Stimulated activated CD4-positive, alpha-beta T cell treated with anti-CD3 and anti-CD28 coated beads, Interleukin-15, amount 100 ng/mL, for 48 hours (primary cell): Measurements from ENCODE around the gene MYH9.
"Not testable (repeated sequence)": the region's sequence is repeated elsewhere in the genome, so short reads cannot be mapped to it uniquely, and the experiment has no call there.

Source experiments
- DNase-seq, 2 donors: peaks; one replicate each; pipeline ENCODE4 v3.0.0-alpha.2; 2020; ENCODE audit warnings: low read depth in 2 of 2

Gene MYH9

DNA sequence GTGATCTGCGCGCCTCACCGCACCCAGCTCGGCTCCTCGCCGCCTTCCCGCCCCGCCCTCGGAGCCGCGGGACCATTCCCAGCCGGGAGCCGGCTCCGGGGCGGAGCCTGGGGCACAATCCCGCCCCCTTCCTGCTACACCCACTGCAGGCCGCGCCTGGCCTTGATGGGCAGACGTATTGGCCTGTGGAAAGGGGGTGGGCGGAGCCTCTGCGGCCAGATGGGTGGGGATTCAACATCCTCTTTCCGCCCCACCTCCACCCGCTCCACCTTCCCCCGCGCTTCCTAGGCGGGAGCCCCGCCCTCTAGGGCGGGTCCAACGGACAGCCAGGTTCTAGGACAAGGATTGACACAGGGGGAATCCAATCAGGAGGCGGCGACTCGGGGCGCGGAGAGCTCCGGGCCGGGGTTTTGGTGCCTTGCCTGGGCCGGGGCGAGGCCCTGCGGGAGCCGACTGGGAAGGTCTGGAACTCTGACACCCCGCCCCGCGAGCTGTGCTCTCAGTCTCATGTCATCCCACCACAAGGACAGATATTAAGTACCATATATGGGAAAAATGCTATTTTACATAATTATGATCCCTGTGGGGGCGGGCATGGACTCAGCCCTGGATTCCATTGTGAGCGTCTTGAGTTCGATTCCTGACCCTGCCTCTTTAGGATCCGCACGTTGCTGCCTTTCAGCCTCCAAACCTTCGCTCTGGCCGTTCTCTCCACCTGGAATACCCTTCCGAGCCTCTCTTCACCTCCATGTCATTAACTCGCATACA is at the start of gene MYH9:
Gene MYH9, minus strand, starts transcription at position 9 of the 768 bp plus-strand sequence. CDS start 38,731 bp downstream, outside the sequence.
- DNase-seq: peak; percentile 100

DNA sequence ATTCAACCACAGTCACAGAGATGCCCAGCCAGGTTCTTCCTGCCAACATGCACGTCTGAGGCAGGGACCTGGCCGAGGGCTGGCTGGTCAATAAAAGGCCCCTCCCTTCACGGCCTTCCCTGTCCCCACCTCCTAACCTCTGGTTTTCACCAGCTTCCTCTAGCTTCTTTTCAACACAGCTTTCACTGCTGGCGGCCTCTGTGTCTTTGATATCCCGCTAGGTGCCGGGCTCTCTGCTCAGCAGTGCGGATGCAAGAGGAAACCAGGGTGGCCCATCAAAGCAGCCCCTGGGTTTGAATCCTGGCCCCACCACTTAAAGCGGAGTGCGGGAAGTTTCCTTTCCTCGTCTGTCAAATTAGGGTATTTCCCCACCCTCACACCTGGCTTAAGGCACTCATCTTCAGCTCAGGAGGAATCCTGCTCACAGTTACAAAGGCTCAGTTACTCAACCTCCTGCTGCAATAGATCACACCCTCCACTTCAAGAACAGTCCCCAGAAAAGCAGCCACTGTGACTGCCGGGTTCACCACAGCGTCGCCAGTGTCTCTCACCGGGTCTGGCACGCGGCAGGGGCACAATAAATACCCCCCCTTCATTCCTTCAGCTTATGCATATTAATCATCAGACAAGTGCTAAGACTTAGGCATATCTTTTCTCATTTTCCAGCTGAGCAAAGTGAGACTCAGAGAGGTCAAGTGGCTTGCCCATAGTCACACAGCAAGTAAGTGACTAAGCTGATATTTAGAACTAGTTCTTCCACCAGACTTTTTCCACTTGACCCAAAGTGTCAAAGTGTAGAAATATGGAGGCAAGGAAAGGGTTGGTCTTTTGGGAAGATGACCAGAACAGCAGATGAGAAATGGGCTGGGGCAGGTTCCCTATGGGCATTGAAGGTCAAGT is 48.0 kb upstream of the MYH9 start:
- peak in 1 of 2 donors; percentile 44 for DNase-seq

DNA sequence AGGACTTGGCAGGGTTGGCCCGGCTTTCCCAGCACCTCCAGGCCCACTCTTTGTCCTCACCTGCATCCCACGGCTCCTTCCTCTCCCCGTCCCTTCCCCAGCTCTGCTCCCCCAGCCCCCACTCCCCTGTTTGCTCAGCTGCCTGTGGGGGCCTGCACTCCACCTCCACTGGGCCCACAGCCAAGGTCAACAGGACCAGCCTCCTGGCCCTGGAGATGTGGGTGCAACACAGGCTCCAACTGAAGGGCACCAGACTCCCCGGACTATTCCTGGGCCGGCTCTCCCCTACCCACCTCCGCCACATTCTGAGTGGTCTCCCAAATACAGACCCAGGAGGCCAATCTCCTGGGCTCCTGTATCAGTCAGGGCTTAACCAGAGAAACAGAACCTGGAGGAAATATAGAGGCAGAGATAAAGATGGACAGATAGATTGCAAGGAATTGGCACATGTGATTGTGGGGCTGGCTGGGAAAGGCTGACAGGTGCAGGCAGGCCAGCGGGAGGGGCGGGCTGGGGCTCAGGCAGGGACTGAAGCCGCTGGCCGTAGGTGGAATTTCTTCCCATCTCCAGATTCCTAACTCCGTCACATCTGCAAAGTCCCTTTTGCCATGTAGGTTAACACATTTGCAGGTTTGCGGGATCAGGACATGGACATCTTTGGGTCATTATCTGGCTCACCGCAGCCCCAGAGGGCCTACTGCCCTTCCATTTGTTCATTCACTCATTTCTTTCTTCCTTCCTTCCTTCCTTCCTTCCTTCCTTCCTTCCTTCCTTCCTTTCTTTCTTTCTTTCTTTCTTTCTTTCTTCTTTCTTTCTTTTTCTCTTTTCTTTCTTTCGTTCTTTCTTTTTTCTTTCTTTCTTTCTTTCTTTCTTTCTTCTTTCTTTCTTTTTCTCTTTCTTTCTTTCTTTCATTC is 45.8 kb upstream of the MYH9 start:
- no peak for DNase-seq

DNA sequence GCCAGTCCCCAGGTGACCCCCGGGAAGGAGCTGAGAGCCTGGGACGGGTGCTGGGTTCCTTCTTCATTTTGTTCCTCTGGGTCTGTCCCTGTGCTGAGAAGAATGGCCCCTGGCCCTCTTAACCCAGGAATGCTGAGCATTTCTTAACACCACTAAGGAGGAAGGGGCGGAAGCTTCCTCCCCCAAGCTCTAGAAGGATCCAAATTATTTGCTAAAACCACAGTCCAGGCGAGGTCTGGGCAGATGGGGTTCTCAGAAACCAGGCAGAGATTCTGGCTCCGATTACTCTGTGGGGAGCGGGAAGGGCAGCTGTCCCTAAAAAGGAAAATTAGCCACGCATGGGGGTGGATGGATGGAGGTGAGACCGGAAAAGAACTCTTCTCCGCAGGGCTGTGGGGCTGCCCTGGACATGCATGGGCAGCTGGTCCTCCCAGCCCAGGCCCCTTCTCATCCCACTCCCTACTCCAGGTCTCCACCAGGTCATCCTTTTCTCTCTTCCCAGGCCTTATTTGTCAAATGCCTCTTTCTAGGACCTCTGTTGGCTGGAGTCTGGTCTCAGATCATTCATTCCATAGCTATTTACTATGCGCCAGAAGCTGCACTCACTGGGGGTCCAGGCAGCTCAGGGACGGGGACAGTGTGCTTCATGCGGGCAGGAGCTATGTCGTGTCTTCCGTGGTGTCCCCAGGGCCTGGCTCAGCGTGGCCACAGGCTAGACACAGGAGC is 45.0 kb upstream of the MYH9 start:
- no peak for DNase-seq

DNA sequence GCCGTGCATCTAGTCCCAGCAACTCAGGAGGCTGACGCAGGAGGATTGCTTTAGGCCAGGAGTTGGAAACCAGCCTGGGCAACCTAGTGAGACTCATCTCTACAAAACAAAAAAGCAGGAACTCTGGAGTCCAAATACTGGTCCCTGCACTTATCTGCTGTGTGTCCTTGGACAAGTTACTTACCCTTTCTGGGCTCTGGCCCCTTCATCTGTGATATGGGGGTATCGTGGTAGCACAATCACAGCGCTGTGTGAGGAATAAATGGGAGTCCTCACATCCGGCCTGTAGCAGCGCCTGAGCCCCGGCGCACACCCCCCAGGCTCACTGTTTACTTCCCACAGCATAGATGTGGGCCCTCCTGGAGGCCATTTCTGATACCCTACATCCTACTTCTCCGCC is 44.2 kb upstream of the MYH9 start:
- DNase-seq: no peak

DNA sequence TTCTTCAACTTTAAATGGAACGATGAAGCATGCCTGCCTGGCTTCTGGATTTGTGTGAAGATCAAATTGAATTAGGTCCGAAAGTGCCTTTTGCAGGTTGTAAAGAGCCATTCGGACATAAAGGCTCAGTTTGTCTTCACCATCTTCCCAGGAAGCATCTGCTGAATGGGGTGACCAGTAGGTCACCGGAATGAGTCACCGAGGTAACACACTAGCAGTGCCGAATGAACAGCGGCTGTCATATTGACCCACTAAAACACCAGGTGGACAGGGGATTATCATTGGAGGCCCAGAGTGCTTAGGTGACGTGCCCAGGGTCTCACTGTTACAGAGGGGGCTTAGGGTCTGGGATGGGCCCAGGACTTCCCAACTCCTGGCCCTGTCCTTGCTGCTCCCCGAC is 43.1 kb upstream of the MYH9 start:
- no peak for DNase-seq

DNA sequence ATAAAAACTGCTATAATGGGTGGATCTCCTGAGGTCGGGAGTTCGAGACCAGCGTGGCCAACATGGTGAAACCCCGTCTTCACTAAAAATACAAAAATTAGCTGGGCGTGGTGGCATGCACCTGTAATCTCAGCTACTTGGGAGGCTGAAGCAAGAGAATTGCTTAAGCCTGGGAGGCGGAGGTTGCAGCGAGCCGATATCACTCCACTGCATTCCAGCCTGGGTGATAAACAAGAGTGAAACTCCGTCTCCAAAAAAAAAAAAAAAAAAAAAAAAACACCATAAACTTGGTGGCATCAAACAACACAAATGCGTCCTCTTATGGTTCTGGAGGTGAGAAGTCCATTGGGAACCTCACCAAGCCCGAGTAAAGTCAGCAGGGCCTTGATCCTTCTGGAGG is 40.2 kb upstream of the MYH9 start:
- DNase-seq: not testable (repeated sequence)

DNA sequence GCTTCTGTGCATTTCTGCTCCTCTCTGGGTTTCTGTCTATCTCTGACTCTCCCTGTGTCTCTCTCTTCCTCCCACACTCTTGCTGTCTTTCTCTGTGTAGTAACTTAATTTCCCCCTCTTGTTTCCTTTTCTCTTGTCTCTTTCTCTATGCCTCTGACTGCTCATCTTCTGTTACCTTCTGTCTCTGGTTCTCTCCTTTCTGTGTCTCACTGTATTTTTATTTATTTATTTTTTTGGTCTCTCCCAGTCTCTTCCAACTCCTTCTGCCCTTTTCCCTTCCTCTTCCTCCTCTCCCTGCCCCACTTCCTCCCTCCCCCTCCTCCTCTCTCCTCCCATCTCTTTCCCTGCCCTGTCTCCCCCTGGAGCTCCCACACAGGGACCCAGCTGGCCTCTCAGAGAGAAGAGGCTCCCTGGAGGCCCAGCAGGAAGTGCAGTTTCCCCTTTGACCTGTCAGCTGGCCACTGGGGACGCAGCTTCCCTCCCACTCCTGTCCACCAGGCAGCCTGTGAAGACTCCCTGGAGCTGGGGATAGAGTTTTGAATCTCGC is 38.3 kb upstream of the MYH9 start:
- no peak for DNase-seq

DNA sequence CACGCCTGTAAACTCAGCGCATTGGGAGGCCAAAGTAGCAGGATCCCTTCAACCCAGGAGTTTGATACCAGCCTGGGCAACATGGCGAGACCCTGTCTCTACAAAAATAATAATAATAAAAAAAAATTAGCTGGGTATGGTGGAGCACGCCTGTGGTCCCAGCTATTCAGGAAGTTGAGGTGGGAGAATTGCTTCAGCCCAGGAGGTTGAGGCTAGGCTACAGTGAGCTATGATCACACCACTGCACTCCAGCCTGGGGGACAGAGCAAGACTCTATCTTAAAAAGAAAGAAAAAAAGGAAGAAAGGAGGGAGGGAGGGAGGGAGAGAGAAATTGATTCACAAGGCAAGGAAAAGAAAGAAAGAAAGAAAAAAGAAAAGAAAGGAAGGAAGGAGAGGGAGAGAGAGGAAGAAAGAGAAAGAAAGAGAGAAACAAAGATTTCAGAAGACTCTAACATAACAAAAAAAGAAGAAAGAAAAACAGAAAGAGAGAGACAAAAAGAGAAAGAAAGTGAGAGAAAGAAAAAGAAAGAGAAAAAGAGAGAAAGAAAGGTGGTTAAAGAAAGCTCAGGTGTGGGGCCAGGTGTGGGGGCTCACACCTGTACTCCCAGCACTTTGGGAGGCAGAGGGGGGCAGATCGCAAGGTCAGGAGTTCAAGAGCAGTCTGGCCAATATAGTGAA is 37.3 kb upstream of the MYH9 start:
- no peak for DNase-seq

DNA sequence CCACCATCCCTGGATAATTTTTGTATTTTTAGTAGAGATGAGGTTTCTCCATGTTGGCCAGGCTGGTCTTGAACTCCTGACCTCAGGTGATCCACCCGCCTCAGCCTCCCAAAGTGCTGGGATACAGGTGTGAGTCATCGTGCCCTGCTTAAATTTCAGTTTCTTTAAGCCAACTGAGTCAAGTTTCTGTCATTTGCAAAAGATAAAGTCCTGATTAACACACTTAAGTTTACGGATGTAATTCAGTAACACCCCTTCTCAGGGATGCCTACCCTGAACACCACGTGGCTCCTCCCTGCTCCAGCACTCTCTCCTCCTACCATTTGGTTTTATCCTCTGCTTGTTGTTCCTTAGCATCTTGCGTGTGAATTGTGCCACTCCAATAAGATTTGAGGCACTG is 36.7 kb upstream of the MYH9 start:
- not testable (repeated sequence) for DNase-seq

DNA sequence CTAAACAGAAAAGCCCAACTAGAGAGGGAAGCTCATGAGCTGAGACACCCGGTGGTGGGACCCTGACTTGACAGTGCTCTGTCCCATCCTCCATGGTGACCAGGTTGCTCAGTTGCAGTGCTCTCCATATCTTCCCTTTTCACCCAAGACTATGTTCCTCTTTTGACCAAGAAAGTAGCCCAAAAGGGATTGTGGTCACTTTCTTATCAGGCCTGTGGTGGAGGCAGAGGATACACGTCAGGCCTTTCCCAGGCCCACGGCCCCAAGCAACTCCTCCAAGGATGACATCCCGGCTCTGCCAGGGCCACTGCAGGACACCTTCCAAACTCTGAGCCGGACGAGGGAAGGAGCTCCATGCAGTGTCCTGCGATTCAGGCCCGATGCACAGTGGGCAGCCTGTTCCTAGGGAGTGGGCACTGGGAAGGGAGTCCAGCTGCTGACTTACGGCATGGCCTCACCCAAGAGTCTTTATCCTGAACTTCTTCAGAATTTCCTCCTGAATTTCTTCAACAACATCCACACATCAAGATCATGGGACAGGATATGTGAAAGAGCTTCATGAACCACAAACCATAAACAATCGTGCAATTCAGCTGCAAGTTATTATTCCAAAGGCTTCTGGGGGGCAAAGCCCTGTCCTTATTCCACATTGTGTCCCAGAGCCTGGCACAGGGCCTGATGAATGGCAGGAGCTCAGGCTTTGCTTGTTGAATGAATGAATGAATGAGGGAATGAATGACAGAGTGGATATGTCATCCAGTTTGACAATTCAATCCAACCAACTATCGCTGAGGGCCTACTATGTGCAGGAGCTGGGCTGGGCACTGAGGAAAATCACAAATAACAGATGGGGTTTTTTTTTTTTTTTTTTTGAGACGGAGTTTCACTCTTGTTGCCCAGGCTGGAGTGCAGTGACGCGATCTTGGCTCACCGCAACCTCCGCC is 36.0 kb upstream of the MYH9 start:
- DNase-seq: no peak

DNA sequence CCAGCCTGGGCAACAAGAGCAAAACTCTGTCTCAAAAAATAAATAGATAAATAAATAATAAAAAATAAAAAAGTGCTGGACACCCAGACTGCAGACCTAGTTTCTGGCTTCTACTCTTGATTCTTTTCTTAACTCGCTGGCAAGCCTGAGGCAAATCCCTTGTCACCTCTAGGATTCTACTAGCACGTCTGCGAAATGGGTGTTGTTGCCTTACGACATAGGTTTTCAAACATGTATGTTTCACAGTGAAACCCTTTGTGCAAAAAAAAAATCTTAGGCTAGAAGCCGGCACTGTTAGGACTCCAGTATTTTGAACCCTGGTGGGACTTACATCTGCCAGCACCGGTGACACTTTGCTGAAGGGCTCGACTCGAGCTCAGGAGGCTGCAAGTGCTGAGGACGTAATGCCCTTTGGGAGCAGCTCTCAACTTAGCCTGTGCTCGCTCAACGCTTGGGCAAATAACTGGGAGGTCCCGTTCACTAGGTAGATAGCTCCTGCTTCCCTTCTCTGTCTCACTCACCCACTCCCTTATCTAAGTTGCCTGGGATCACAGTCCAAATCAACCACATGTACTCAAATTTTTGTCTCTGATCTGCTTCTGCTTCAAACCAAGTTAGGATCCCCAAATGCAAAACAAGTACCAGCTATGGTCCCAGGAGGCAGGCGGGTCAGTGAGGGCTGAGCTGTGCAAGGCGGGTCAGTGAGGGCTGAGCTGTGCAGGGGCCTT is 34.7 kb upstream of the MYH9 start:
- DNase-seq: no peak

DNA sequence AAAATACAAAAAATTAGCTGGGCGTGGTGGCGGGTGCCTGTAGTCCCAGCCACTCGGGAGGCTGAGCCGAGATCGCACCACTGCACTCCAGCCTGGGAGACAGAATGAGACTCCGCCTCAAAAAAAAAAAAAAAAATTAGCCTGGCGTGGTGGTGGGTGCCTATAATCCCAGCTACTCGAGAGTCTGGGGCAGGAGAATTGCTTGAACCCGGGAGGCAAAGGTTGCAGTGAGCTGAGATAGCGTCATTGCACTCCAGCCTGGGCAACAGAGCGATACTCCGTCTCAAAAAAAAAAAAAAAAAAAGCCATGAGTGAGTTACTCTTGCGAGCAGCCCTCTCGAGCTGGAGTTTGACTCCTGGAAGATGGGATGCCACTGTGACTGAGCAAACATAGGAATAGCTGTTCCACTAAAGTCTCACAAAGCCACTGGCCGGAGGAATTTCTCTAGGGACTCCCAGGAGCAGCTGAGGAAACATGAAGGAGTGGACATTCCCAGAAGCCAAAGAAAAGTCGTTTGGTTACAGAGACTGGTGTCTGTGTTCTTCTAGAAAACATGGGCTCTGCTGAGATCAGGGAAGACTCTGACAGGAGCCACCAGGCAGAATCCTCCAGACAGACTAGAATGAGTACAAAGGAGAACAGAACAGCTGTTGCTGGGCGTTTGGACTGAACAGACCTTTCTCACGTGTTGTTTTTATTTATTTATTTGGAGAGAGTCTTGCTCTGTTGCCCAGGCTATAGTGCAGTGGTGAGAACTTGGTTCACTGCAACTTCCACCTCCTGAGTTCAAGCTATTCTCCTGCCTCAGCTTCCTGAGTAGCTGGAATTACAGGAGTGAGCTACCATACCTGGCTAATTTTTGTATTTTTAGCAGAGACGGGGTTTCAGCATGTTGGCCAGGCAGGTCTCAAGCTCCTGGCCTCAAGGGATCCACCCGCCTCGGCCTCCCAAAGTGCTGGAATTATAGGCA is 32.4 kb upstream of the MYH9 start:
- no peak for DNase-seq

DNA sequence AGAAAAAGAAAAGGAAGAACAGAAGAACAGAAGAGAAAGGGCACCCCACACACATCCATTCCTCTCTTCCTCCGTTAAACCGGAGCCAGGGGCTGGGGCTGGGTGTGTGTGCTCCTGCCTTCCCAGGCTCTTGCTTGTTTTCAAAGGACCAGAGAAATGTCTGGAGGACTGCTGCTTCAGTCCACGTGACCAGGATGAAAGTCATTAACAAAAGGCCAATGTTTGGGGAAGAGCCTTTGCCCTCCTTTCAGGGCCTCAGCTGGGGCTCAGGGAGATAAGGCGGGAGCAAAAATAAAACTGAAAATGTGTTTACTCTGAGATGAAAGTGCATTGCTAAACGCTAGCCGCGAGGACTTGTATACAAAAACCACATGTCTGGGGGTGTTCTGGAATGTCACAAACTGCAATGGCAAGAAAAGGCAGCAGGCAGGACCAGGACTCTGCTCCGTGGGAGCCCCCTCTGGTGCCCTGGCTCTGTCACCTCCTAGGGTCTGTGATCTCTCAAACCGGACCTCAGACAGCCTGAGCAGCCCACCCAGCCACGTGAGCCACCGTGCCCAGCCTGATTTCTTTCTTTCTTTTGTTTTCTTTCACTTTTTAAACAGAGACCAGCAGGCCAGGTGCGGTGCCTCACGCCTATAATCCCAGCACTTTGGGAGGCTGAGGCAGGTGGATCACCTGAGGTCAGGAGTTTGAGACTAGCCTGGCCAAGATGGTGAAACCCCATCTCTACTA is 31.6 kb upstream of the MYH9 start:
- no peak for DNase-seq

DNA sequence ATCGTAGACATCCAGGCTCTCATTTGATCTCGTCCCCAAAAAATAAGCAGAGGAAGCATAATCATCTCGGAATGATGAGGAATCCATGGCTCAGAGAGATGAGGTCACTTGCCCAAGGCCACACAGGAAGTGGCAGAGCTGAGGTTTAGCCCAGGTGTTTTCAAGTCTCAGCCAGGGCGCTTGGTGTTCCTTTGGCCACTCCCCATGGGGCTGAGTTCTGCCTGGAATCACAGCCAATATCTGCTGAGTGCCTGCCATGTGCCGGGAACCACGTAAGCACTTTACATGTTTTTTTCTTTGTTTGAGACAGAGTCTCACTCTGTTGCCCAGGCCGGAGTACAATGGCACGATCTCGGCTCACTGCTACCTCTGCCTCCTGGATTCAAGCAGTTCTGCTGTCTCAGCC is 29.5 kb upstream of the MYH9 start:
- no peak for DNase-seq

DNA sequence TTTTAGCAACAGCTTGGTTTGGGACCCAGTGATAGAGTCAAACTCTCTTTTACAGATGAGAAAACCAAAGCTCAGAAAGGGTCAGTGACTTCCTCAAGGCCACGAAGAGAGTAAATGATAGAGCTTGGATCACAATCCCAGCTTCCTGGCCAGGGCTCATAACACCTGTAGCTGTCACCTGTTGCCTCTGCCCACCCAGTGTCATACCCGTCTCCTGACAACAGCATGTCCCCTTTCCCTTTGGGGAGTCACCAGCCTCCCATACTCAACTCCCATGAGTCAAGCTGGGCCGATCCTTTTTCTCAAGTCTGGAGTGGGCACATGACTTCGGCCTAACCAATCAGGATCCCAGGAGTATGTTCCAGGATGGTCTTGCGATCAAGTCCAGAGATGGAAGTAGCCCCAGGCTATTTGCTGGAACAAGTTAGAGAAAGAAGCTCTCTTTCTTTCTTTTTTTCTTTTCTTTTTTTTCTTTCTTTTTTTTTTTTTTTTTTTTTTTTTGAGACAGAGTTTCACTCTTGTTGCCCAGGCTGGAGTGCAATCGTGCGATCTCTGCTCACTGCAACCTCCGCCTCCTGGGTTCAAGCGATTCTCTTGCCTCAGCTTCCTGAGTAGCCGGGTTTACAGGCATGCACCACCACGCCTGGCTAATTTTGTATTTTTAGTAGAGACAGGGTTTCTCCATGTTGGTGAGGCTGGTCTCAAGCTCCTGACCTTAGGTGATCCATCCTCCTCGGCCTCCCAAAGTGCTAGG is 27.8 kb upstream of the MYH9 start:
- no peak for DNase-seq
